BE2C (cell line): Measurements from ENCODE around the gene DPM2.

ENCODE experiments used
- DNase-seq: peaks from one replicate; pipeline ENCODE4 v3.0.0-alpha.2; 2020
- H3K27me3 ChIP-seq: fragments of 250-450 bp; sonication (Bioruptor Pico); 2 replicates; pipeline ENCODE4 v1.5.1; 2020; ENCODE audit warnings: mild to moderate bottlenecking
- H3K36me3 ChIP-seq: fragments of 250-450 bp; sonication (Bioruptor Pico); 2 replicates; pipeline ENCODE4 v1.5.1; 2020; ENCODE audit warnings: mild to moderate bottlenecking
- H3K4me1 ChIP-seq: fragments of 250-450 bp; sonication (Bioruptor Pico); 2 replicates; pipeline ENCODE4 v1.5.1; 2020
- H3K4me3 ChIP-seq: 2 replicates; pipeline ENCODE4 v1.5.1; 2011; ENCODE audit warnings: low read depth, low read length
- H3K9me3 ChIP-seq: fragments of 250-450 bp; sonication (Bioruptor Pico); 2 replicates; pipeline ENCODE4 v1.5.1; 2020
- TF ChIP-seq, protein P1 (sequence below): IDR thresholded peaks from 2 replicates; pipeline ENCODE4 v1.5.1; 2012; ENCODE audit warnings: mild to moderate bottlenecking, low read depth, low read length

The DPM2 gene

DNA sequence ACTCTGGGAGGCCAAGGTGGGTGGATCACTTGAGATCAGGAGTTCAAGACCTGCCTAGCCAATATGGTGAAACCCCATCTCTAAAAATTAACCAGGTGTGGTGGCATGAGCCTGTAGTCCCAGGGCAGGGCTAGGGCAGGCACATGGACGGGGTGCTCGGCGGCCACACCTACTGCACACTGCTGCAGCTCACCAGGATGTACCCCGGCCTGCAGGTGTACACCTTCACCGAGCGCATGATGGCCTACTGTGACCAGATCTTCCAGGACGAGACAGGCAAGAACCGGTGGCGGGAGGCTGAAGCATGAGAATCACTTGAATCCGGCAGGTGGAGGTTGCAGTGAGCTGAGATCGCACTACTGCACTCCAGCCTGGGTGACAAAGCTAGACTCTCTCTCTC is 24.0 kb downstream of the DPM2 start:
- H3K27me3 ChIP-seq = no peaks in the 10 kb centered on the region
- TF ChIP-seq, protein P1, sequence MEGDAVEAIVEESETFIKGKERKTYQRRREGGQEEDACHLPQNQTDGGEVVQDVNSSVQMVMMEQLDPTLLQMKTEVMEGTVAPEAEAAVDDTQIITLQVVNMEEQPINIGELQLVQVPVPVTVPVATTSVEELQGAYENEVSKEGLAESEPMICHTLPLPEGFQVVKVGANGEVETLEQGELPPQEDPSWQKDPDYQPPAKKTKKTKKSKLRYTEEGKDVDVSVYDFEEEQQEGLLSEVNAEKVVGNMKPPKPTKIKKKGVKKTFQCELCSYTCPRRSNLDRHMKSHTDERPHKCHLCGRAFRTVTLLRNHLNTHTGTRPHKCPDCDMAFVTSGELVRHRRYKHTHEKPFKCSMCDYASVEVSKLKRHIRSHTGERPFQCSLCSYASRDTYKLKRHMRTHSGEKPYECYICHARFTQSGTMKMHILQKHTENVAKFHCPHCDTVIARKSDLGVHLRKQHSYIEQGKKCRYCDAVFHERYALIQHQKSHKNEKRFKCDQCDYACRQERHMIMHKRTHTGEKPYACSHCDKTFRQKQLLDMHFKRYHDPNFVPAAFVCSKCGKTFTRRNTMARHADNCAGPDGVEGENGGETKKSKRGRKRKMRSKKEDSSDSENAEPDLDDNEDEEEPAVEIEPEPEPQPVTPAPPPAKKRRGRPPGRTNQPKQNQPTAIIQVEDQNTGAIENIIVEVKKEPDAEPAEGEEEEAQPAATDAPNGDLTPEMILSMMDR = no peak

GRCh38 chr9:127912882-127913281 is 24.8 kb downstream of the DPM2 start:
- Histone ChIP-seq H3K27me3 (no peaks in the 10 kb centered on the region), H3K9me3 (no peaks in the 10 kb centered on the region), H3K4me3 (no peak overlapping the region), H3K36me3 (no peaks in the 10 kb centered on the region), H3K4me1 (peaks cover 15% of the 10 kb centered on the region)
- TF ChIP-seq, protein P1 = no peak
- no peak for DNase-seq

More for the DNA sequence above, 24.0 kb downstream of the DPM2 start:
- Histone ChIP-seq H3K4me3 (no peak overlapping the region), H3K9me3 (no peaks in the 10 kb centered on the region), H3K36me3 (no peaks in the 10 kb centered on the region), H3K4me1 (peaks cover 22% of the 10 kb centered on the region)
- DNase-seq = no peak

- Histone ChIP-seq H3K9me3 (no peaks in the 10 kb centered on the region), H3K4me3 (no peak overlapping the region), H3K4me1 (peaks cover 12% of the 10 kb centered on the region), H3K27me3 (no peaks in the 10 kb centered on the region), H3K36me3 (no peaks in the 10 kb centered on the region)
- DNase-seq = no peak
- TF ChIP-seq, protein P1 = no peak
Observed at GRCh38 chr9:127912296-127912695, 25.4 kb downstream of the DPM2 start.

- Histone ChIP-seq H3K4me1 (peaks cover 7% of the 10 kb centered on the region), H3K4me3 (no peak overlapping the region), H3K36me3 (no peaks in the 10 kb centered on the region), H3K27me3 (no peaks in the 10 kb centered on the region), H3K9me3 (no peaks in the 10 kb centered on the region)
- peak; percentile 14 for DNase-seq
- TF ChIP-seq, protein P1 = peak; percentile 24
Observed at GRCh38 chr9:127910613-127911205, 26.9 kb downstream of the DPM2 start.

GRCh38 chr9:127909839-127910273 is 27.8 kb downstream of the DPM2 start:
- H3K9me3 ChIP-seq = no peaks in the 10 kb centered on the region
- H3K27me3 ChIP-seq = no peaks in the 10 kb centered on the region
- H3K4me3 ChIP-seq = no peak overlapping the region
- TF ChIP-seq, protein P1 = no peak
- peaks cover under 1% of the 10 kb centered on the region for H3K4me1 ChIP-seq
- DNase-seq = no peak
- H3K36me3 ChIP-seq = no peaks in the 10 kb centered on the region

GRCh38 chr9:127908660-127908926 is 29.1 kb downstream of the DPM2 start:
- no peaks in the 10 kb centered on the region for H3K36me3 ChIP-seq
- no peak for DNase-seq
- H3K27me3 ChIP-seq = no peaks in the 10 kb centered on the region
- H3K4me3 ChIP-seq = no peak overlapping the region
- no peaks in the 10 kb centered on the region for H3K9me3 ChIP-seq
- TF ChIP-seq, protein P1 = no peak
- peaks cover 8% of the 10 kb centered on the region for H3K4me1 ChIP-seq
